Epithelial cell of prostate (primary cell): ENCODE measurements around the gene NUDT16L1.
A peak's percentile ranks its signal among the peaks of the same experiment; 100 is the strongest.
"Not testable (repeated sequence)": the region's sequence is repeated elsewhere in the genome, so short reads cannot be mapped to it uniquely, and the experiment has no call there.

ENCODE experiments used
- DNase-seq: peaks from one replicate; pipeline ENCODE4 v3.0.0-alpha.2; 2011; ENCODE audit warnings: low read depth, low spot score
- H3K27ac ChIP-seq: fragments of 450-650 bp; 2 replicates; pipeline ENCODE4 v1.5.1; 2017; ENCODE audit warnings: mild to moderate bottlenecking

NUDT16L1 gene

GRCh38 chr16:4706871-4707270, 13.5 kb downstream of the NUDT16L1 start:
- no peak for DNase-seq

DNA sequence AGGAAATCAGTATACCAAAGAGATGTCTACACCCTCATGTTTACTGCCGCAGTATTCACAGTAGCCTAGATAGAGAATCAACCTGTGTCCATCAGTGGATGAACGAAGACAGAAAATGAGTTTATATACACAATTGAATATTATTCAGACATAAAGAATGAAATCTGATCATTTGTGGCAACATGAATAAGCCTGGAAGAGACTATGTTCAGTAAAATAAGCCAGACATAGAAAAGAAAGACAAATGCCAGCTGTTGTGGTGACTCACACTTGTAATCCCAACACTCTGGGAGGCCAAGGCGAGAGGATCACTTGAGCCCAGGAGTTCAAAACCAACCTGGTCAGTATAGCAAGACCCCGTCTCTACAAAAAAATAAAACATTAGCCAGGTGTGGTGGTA, 16.1 kb downstream of the NUDT16L1 start:
- DNase-seq: no peak
- H3K27ac ChIP-seq: no peak overlapping the region

More at GRCh38 chr16:4706871-4707270, 13.5 kb downstream of the NUDT16L1 start:
- no peak overlapping the region for H3K27ac ChIP-seq

DNA sequence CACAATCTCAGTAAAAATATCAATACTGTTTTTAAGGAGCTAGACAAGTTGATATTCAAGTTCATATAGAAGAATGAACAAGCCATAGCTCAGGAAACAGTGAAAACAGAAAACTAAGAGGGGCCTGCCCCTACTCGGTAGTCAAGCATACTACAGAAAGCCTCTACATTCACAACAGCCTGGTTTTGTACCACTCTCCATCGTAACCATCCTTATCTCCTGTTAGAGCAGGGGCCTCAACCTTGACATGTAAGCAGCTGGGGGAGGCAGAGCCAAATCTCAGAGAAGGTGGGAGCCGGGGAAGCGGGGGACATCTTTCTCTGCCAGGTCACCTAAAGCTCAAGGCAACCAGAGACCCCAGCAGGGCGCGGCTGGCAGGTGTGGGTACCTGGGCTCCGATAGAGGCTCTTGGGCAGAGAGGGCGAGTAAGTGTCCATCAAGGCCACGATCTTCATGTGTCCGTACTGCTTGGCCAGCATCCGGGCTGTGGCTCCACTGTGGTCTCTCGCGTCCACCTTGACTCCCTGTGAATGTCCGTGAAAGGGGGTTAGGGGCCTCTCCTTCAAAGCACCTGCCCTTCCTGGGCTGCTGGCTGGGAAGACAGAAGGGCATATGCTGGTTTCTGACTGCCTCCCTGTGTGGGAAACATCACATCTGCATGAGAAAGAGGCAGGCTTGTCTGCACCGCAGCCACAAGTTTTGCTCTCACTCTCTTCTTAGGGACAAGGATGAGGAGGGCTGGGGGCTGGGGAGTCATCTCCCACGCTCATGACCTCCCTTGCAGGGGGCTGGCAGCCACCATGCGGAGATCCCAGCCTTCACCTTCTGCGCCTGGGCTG, 20.5 kb downstream of the NUDT16L1 start:
- no peak overlapping the region for H3K27ac ChIP-seq
- DNase-seq: no peak

- DNase-seq: no peak
- no peak overlapping the region for H3K27ac ChIP-seq
These were observed 21.6 kb downstream of the NUDT16L1 start for GRCh38 chr16:4714996-4715395.

DNA sequence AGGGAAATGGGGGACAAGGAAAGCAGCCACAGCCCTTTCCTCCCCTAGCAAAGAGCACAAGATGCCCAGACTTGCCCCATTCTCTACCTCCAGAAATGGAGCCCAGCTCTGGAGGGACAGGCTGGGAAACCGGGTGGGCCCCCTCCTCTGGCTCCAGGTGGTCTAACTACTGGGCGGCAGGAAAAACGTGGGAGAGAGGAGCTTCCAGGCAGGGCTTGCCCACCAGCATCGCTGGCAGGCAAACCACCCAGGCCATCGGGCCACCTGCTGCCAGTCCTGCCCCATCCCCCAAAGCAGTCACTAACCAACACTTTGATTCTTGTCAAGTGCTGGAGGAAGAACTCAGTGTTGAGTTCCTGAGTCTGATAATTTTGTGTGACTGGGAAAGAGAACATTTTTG, 25.1 kb downstream of the NUDT16L1 start:
- H3K27ac ChIP-seq: no peak overlapping the region
- DNase-seq: no peak

DNA sequence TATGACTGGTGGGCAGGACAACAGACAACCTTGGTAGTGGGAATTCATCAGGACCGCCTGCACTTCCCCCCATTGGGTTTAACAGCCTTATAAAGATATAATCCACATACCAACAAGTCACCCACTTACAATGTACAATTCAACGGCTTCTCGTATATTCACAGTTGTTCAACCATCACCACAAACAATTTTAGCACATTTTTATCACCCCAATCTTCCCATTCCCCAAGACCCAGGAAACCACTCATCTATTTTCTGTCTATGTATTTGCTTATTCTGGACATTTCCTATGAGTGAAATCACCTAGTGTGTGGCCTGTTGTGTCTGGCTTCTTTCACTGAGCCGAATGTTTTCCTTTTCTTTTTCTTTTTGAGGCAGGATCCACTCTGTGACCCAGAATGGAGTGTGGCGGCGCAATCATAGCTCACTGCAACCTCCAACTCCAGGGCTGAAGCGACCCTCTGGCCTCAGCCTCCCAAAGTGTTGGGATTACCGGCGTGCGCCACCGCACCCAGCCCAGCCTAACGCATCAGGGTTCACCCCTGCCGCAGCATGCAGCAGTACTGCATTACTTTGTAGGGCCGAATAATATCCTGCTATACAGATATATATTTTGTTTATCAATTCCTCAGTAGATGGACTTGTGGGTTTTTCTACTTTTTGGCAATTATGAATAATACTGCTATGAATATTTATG, 29.9 kb downstream of the NUDT16L1 start:
- no peak for DNase-seq
- no peak overlapping the region for H3K27ac ChIP-seq

GRCh38 chr16:4724661-4725270, 31.4 kb downstream of the NUDT16L1 start:
- H3K27ac ChIP-seq: no peak overlapping the region

GRCh38 chr16:4726616-4727015, 33.3 kb downstream of the NUDT16L1 start:
- DNase-seq: no peak
- H3K27ac ChIP-seq: no peak overlapping the region

More at GRCh38 chr16:4724661-4725270, 31.4 kb downstream of the NUDT16L1 start:
- DNase-seq: no peak

GRCh38 chr16:4728676-4729075, 35.3 kb downstream of the NUDT16L1 start:
- H3K27ac ChIP-seq: no peak overlapping the region
- no peak for DNase-seq

GRCh38 chr16:4729876-4730275, 36.5 kb downstream of the NUDT16L1 start:
- no peak overlapping the region for H3K27ac ChIP-seq
- no peak for DNase-seq

GRCh38 chr16:4733211-4733742, 39.9 kb downstream of the NUDT16L1 start:
- H3K27ac ChIP-seq: peak overlapping the region; percentile 60
- DNase-seq: no peak

GRCh38 chr16:4733747-4734062, 40.3 kb downstream of the NUDT16L1 start:
- DNase-seq: no peak
- H3K27ac ChIP-seq: peak overlapping the region; percentile 60

- DNase-seq: peak; percentile 89
- H3K27ac ChIP-seq: peak within 1 kb of the TSS; percentile 60
These were observed 40.8 kb downstream of the NUDT16L1 start, which contains the start of the genes ANKS3 and DNAAF8 for GRCh38 chr16:4734063-4734729. Gene ANKS3 (minus strand): TSS chr16:4734271. CDS start chr16:4730149, 4,122 bp downstream. Gene DNAAF8 (plus strand): TSS chr16:4734537. CDS start chr16:4736515, 1,978 bp downstream.

GRCh38 chr16:4734730-4735535, 41.6 kb downstream of the NUDT16L1 start:
- no peak for DNase-seq

GRCh38 chr16:4736546-4736945, 43.2 kb downstream of the NUDT16L1 start:
- H3K27ac ChIP-seq: no peak overlapping the region
- DNase-seq: no peak

More at GRCh38 chr16:4734730-4735535, 41.6 kb downstream of the NUDT16L1 start:
- peak overlapping the region; percentile 60 for H3K27ac ChIP-seq

DNA sequence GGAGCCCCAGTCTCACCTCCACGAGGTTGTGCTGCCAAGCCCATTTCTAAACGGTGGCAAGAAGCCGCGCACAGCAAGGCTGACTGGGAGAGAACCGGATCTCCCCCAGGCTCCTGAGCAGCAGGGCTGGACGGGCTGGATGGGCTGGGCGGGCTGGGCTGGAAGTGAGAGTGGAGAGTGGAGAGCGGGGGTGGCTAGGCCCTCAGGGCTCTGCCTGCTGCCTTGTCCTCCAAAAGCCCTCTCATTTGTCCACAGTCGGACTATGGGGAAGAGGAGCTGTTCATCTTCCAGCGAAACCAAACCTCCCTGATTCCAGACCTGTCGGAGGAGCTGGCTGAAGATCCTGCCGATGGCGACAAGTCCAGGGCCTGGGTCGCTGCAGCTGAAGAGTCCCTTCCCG, 44.2 kb downstream of the NUDT16L1 start:
- H3K27ac ChIP-seq: no peak overlapping the region
- DNase-seq: no peak

GRCh38 chr16:4738370-4738769, 45.0 kb downstream of the NUDT16L1 start:
- not testable (repeated sequence) for H3K27ac ChIP-seq, DNase-seq

DNA sequence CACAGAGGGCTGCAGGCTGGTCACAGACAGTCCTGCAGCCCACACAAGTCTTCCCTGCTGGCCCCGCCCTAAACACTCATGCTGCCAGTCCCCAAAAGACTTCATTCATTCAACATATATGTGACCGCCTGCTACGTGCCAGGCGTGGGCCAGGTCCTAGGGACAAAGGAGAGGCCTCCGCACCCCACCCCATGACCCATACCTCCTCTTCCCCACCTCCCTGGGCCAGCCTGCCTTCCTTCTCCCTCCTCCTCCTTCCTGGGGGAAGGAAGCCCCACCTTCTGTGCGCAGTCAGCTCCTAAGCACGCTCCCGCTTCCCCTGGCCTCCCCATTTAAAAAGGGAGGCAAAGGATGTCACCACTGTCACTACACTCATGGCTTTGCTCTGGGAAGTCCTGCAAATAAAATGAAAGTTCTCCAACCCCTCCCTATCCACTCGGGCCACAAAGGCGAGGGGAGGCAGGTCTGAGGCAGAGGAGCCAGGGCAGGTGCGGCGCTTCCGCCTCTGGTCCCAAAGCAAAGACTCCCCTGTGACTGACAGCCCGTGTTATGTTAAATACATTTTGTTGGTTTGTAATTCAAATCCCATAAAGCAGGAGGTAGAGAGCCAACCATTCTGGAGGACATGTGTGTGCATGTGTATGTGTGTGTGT, 50.0 kb downstream of the NUDT16L1 start:
- no peak for DNase-seq

More for the DNA sequence above, 50.0 kb downstream of the NUDT16L1 start:
- H3K27ac ChIP-seq: peak overlapping the region; percentile 32
